HEK293T (cell line): ENCODE results near the gene CPLX4.

ENCODE experiments used
- CTCF ChIA-PET: fragments of 350-600 bp; formaldehyde crosslinking; extraction: SDS; loops from one replicate; lab custom pipeline; 2021; ENCODE audit warnings: antibody characterized with exemption, inconsistent platforms; lab: Yijun Ruan, JAX
- POLR2A ChIA-PET: fragments of 350-600 bp; formaldehyde crosslinking; extraction: SDS; loops from one replicate; lab custom pipeline; 2020; ENCODE audit warnings: antibody characterized with exemption, inconsistent platforms; lab: Yijun Ruan, JAX
- DNase-seq: peaks from one replicate; pipeline ENCODE4 v3.0.0; 2012; ENCODE audit warnings: mixed read lengths; ENCODE audit errors: extremely low spot score
- ARNT ChIP-seq: fragments of 450-650 bp; IDR thresholded peaks from 2 replicates; pipeline ENCODE4 v1.6.1; 2017; ENCODE audit warnings: mild to moderate bottlenecking
- BHLHE40 ChIP-seq: fragments of 450-650 bp; IDR thresholded peaks from 2 replicates; pipeline ENCODE4 v1.6.1; 2016; ENCODE audit warnings: mild to moderate bottlenecking, moderate library complexity, borderline replicate concordance
- CTBP1 ChIP-seq: fragments of 450-650 bp; IDR thresholded peaks from 2 replicates; pipeline ENCODE4 v1.6.1; 2016; ENCODE audit warnings: borderline replicate concordance
- ELF4 ChIP-seq: fragments of 450-650 bp; IDR thresholded peaks from 2 replicates; pipeline ENCODE4 v1.6.1; 2017; ENCODE audit warnings: antibody characterized with exemption
- FOXA1 ChIP-seq: fragments of 450-650 bp; IDR thresholded peaks from 2 replicates; pipeline ENCODE4 v1.6.1; 2016; ENCODE audit warnings: mild to moderate bottlenecking
- FOXK2 ChIP-seq: fragments of 450-650 bp; IDR thresholded peaks from 2 replicates; pipeline ENCODE4 v1.6.1; 2016; ENCODE audit warnings: mild to moderate bottlenecking
- FOXM1 ChIP-seq: fragments of 450-650 bp; IDR thresholded peaks from 2 replicates; pipeline ENCODE4 v1.6.1; 2017; ENCODE audit warnings: mild to moderate bottlenecking, borderline replicate concordance
- HDGF ChIP-seq: fragments of 450-650 bp; IDR thresholded peaks from 2 replicates; pipeline ENCODE4 v1.6.1; 2017; ENCODE audit warnings: antibody characterized with exemption, borderline replicate concordance
- L3MBTL2 ChIP-seq: fragments of 450-650 bp; conservative IDR thresholded peaks from 2 replicates; pipeline ENCODE4 v1.6.1; 2016; ENCODE audit warnings: mild to moderate bottlenecking
- LEF1 ChIP-seq: fragments of 450-650 bp; IDR thresholded peaks from 2 replicates; pipeline ENCODE4 v1.6.1; 2017; ENCODE audit warnings: mild to moderate bottlenecking, borderline replicate concordance
- NFRKB ChIP-seq: fragments of 450-650 bp; IDR thresholded peaks from 2 replicates; pipeline ENCODE4 v1.6.1; 2016; ENCODE audit warnings: mild to moderate bottlenecking, moderate library complexity
- PKNOX1 ChIP-seq: fragments of 450-650 bp; IDR thresholded peaks from 2 replicates; pipeline ENCODE4 v1.6.1; 2016
- SP1 ChIP-seq: fragments of 450-650 bp; IDR thresholded peaks from 2 replicates; pipeline ENCODE4 v1.6.1; 2017
- SUZ12 ChIP-seq: fragments of 450-650 bp; IDR thresholded peaks from 2 replicates; pipeline ENCODE4 v1.6.1; 2016; ENCODE audit warnings: mild to moderate bottlenecking
- TARDBP ChIP-seq: fragments of 450-650 bp; IDR thresholded peaks from 2 replicates; pipeline ENCODE4 v1.6.1; 2016
- ZNF384 ChIP-seq: fragments of 450-650 bp; IDR thresholded peaks from 2 replicates; pipeline ENCODE4 v1.6.1; 2016

Gene CPLX4

DNA sequence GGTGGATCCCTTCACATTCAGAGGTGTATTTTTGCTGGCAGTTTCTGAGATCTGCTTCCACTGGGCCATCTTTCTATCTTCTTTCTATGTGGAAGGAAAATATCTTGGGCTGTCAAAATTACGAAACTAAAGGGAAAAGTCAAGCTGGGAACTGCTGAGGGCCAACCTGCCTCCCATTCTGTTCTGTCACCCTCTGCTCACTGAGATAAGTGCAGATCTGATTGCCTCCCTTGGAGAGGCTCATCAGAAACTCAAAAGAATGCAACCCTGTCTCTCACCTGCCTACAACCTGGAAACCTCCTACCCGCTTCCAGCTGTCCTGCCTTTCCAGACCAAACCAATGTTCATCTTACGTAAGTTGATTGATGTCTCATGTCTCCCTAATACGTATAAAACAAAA is 71.7 kb downstream of the CPLX4 start:
- ChIA-PET POLR2A (no interaction called here), CTCF (interaction anchor here (4.8 kb wide), 1 partner anchor 156 kb away, joined by 43 read pairs; no protein-coding TSS in a partner anchor)
- TF ChIP-seq BHLHE40 = no peak
- TF ChIP-seq TARDBP = no peak
- TF ChIP-seq FOXA1 = no peak
- no peak for TF ChIP-seq L3MBTL2
- no peak for TF ChIP-seq NFRKB
- no peak for TF ChIP-seq ARNT
- no peak for TF ChIP-seq FOXM1
- no peak for TF ChIP-seq CTBP1
- no peak for TF ChIP-seq PKNOX1
- TF ChIP-seq SUZ12 = no peak
- TF ChIP-seq HDGF = no peak
- TF ChIP-seq FOXK2 = no peak
- no peak for TF ChIP-seq ZNF384
- no peak for TF ChIP-seq ELF4
- no peak for TF ChIP-seq SP1
- no peak for TF ChIP-seq LEF1
- no peak for DNase-seq
